Loucy (cell line): ENCODE measurements around the gene CLSTN2.

ENCODE experiments used
- CTCF ChIP-seq: fragments of 200-600 bp; sonication (generic); conservative IDR thresholded peaks from 2 replicates; pipeline ENCODE4 v1.5.1; 2014; ENCODE audit warnings: mild to moderate bottlenecking, antibody characterized with exemption, low read length
- EZH2phosphoT487 ChIP-seq: fragments of 200-600 bp; IDR thresholded peaks from 2 replicates; pipeline ENCODE4 v1.6.1; 2018; ENCODE audit warnings: antibody characterized with exemption, mild to moderate bottlenecking, moderate library complexity, borderline replicate concordance

- no peak for TF ChIP-seq CTCF
- no peak for TF ChIP-seq EZH2phosphoT487
These were observed 488.2 kb downstream of the CLSTN2 start for GRCh38 chr3:140423146-140423545.
